ENCODE results near the gene CHCHD6.

Gene CHCHD6

GRCh38 chr3:126937533-126937932 is 233.5 kb downstream of the CHCHD6 start:
- H3K4me1 ChIP-seq (ENCODE audit: insufficient read depth, low read length), result no peaks in the 10 kb centered on the region
- H3K27ac ChIP-seq (ENCODE audit: low read length), result no peak overlapping the region
- no peaks in the 10 kb centered on the region for H3K36me3 ChIP-seq (ENCODE audit: insufficient read depth, low read depth, low read length)
- no peaks in the 10 kb centered on the region for H3K9me3 ChIP-seq (ENCODE audit: insufficient read depth, low read depth, low read length)
- H3K9ac ChIP-seq (ENCODE audit: low read depth, low read length), result no peak overlapping the region
- H3K27me3 ChIP-seq (ENCODE audit: insufficient read depth, low read length), result no peaks in the 10 kb centered on the region
- H3K4me3 ChIP-seq (ENCODE audit: low read length), result no peak overlapping the region

DNA sequence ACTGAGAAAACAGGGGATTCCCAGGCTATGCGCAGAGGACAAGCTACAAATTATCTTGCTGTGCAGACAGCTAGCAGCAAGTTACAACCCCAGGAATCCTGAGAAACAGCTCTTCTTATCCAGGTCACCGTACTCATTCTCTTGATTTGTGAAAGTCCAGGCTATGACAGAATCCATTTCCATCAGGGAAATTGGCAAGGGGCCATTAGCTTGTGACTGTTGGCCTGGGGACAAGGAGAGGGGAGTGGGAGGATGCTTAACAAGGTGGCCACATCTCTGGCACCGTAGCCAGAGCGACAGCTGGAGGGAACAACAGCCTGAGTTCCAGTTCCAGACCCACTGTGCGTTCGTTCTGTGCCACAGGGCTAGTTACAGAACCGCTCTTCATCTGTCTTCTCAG is 233.9 kb downstream of the CHCHD6 start:
- Histone ChIP-seq H3K9ac (ENCODE audit: low read depth, low read length) (no peak overlapping the region), H3K4me3 (ENCODE audit: low read length) (no peak overlapping the region), H3K27ac (ENCODE audit: low read length) (no peak overlapping the region), H3K36me3 (ENCODE audit: insufficient read depth, low read depth, low read length) (no peaks in the 10 kb centered on the region), H3K27me3 (ENCODE audit: insufficient read depth, low read length) (no peaks in the 10 kb centered on the region), H3K4me1 (ENCODE audit: insufficient read depth, low read length) (no peaks in the 10 kb centered on the region), H3K9me3 (ENCODE audit: insufficient read depth, low read depth, low read length) (no peaks in the 10 kb centered on the region)

DNA sequence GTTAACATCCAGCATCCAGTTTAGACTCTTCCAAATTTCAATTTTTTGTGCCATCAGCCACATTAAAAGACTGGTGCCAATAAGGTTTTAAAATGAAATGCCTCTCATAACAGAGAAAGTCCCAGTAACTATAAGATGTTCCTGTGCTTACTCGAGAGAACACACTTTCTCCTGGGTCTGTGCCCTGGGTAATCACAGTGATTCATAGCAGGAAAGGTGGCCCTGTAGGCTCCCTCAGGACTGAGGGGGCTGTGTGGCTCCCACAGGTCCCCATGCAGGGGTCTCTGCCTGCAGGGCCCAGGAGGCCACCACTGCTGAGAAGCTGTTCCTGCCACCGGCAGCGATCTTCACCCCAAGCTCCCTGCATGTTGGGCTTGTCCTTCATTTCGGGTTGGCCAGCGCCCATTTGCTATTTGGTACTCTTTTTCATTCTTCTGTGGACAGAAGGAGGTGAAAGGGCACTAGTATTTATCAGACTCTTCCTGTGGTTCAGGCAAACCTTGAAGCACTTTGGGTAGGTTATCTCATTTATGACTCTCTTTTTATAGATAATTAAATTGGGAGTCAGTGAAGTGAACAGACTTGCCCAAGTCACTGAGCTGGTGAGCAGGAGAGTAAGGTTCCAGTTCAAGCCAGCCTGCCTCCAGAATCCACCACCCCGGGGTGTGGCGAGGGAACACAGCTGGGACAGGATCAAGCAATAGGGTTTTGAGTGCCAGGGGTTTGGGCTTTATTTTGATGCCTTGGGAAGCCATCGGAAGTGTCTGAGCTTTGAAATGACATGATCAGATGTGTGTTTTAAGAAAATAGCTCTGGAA is 234.7 kb downstream of the CHCHD6 start:
- no peak overlapping the region for H3K9ac ChIP-seq (ENCODE audit: low read depth, low read length)
- H3K36me3 ChIP-seq (ENCODE audit: insufficient read depth, low read depth, low read length), result no peaks in the 10 kb centered on the region
- no peaks in the 10 kb centered on the region for H3K9me3 ChIP-seq (ENCODE audit: insufficient read depth, low read depth, low read length)
- no peak overlapping the region for H3K27ac ChIP-seq (ENCODE audit: low read length)
- no peaks in the 10 kb centered on the region for H3K4me1 ChIP-seq (ENCODE audit: insufficient read depth, low read length)
- no peaks in the 10 kb centered on the region for H3K27me3 ChIP-seq (ENCODE audit: insufficient read depth, low read length)
- no peak overlapping the region for H3K4me3 ChIP-seq (ENCODE audit: low read length)

GRCh38 chr3:126939338-126939718 is 235.3 kb downstream of the CHCHD6 start:
- H3K4me1 ChIP-seq (ENCODE audit: insufficient read depth, low read length), result no peaks in the 10 kb centered on the region
- no peak overlapping the region for H3K27ac ChIP-seq (ENCODE audit: low read length)
- no peaks in the 10 kb centered on the region for H3K27me3 ChIP-seq (ENCODE audit: insufficient read depth, low read length)
- no peaks in the 10 kb centered on the region for H3K9me3 ChIP-seq (ENCODE audit: insufficient read depth, low read depth, low read length)
- no peak overlapping the region for H3K9ac ChIP-seq (ENCODE audit: low read depth, low read length)
- no peaks in the 10 kb centered on the region for H3K36me3 ChIP-seq (ENCODE audit: insufficient read depth, low read depth, low read length)
- H3K4me3 ChIP-seq (ENCODE audit: low read length), result no peak overlapping the region

DNA sequence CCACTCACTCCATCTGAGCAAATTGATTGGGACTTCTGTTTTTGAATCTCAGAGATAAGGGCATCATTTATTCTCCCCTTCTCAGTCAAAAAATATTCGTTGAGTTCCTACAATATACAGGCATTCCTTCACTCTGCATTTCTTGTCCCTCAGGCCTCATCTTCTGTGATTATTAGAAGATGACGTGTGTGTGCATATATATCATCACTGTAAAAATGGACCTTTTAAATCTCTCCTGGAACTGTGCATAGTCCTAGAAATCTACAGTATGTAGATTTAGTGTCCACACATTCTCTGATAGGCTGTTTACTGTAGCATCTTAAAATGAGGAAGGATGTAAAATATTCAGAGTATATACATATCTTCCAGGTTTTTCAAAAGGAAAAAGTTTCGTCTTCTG is 235.7 kb downstream of the CHCHD6 start:
- Histone ChIP-seq H3K27me3 (ENCODE audit: insufficient read depth, low read length) (no peaks in the 10 kb centered on the region), H3K9me3 (ENCODE audit: insufficient read depth, low read depth, low read length) (no peaks in the 10 kb centered on the region), H3K27ac (ENCODE audit: low read length) (no peak overlapping the region), H3K4me1 (ENCODE audit: insufficient read depth, low read length) (no peaks in the 10 kb centered on the region), H3K9ac (ENCODE audit: low read depth, low read length) (no peak overlapping the region), H3K4me3 (ENCODE audit: low read length) (no peak overlapping the region), H3K36me3 (ENCODE audit: insufficient read depth, low read depth, low read length) (no peaks in the 10 kb centered on the region)

GRCh38 chr3:126941721-126942270 is 237.8 kb downstream of the CHCHD6 start:
- Histone ChIP-seq H3K9ac (ENCODE audit: low read depth, low read length) (no peak overlapping the region), H3K4me3 (ENCODE audit: low read length) (no peak overlapping the region), H3K4me1 (ENCODE audit: insufficient read depth, low read length) (no peaks in the 10 kb centered on the region), H3K27me3 (ENCODE audit: insufficient read depth, low read length) (no peaks in the 10 kb centered on the region), H3K36me3 (ENCODE audit: insufficient read depth, low read depth, low read length) (no peaks in the 10 kb centered on the region), H3K9me3 (ENCODE audit: insufficient read depth, low read depth, low read length) (no peaks in the 10 kb centered on the region), H3K27ac (ENCODE audit: low read length) (no peak overlapping the region)

GRCh38 chr3:126944089-126944965 is 240.3 kb downstream of the CHCHD6 start:
- Histone ChIP-seq H3K27ac (ENCODE audit: low read length) (no peak overlapping the region), H3K4me1 (ENCODE audit: insufficient read depth, low read length) (no peaks in the 10 kb centered on the region), H3K36me3 (ENCODE audit: insufficient read depth, low read depth, low read length) (no peaks in the 10 kb centered on the region), H3K9ac (ENCODE audit: low read depth, low read length) (no peak overlapping the region), H3K27me3 (ENCODE audit: insufficient read depth, low read length) (no peaks in the 10 kb centered on the region), H3K4me3 (ENCODE audit: low read length) (no peak overlapping the region), H3K9me3 (ENCODE audit: insufficient read depth, low read depth, low read length) (no peaks in the 10 kb centered on the region)

DNA sequence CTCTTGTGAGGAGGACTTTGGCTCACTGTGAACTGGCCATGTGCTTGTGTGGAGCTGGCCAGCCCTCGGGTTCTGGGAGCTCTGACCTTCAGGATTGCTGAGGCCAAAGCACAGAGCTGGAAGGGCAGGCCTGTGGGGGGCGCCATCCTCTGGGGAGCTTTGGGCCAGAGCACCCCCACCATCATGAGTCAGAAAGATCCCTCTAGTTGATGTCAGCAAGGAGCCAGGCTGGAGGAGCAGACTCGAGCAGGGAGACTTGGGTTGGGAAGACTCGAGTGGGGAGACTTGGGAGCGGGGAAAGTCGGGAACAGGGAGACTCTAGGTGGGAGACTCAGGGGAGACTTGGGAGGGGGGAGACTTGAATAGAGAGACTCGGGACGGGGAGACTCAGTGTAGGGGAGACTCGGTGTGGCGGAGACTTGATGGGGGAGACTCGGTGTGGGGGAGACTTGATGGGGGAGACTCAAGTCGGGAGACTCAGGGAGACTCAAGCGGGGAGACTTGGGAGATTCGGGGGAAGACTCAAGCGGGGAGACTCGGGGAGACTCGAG is 241.2 kb downstream of the CHCHD6 start:
- Histone ChIP-seq H3K9me3 (ENCODE audit: insufficient read depth, low read depth, low read length) (no peaks in the 10 kb centered on the region), H3K4me1 (ENCODE audit: insufficient read depth, low read length) (no peaks in the 10 kb centered on the region)

GRCh38 chr3:126945891-126946290 is 241.9 kb downstream of the CHCHD6 start:
- Histone ChIP-seq H3K27me3 (ENCODE audit: insufficient read depth, low read length) (no peaks in the 10 kb centered on the region), H3K4me3 (ENCODE audit: low read length) (no peak overlapping the region), H3K36me3 (ENCODE audit: insufficient read depth, low read depth, low read length) (no peaks in the 10 kb centered on the region), H3K9ac (ENCODE audit: low read depth, low read length) (no peak overlapping the region; the same call in 1 of the 2 replicates), H3K27ac (ENCODE audit: low read length) (no peak overlapping the region), H3K9me3 (ENCODE audit: insufficient read depth, low read depth, low read length) (no peaks in the 10 kb centered on the region), H3K4me1 (ENCODE audit: insufficient read depth, low read length) (no peaks in the 10 kb centered on the region)

More for the DNA sequence above, 241.2 kb downstream of the CHCHD6 start:
- Histone ChIP-seq H3K27ac (ENCODE audit: low read length) (no peak overlapping the region), H3K36me3 (ENCODE audit: insufficient read depth, low read depth, low read length) (no peaks in the 10 kb centered on the region), H3K9ac (ENCODE audit: low read depth, low read length) (no peak overlapping the region), H3K27me3 (ENCODE audit: insufficient read depth, low read length) (no peaks in the 10 kb centered on the region), H3K4me3 (ENCODE audit: low read length) (no peak overlapping the region)

DNA sequence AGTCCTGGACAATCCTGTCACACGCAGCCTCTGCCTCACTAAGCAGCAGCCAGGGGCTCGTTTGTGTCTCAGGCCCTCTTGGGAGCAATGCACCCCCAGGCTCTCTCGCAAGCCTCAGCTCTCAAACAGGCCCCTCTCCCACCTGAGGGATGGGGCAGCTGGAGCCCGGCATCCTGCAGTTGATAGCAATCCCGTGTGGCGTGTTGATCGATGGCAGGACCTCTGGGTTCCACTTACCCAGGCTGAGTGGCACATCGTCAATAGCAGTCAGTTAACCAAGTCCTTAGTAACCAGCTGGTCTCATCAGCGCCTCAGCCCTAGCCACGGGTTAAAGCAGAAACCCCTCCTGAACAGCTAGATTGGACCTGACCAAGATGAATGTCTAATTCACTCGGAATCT is 242.4 kb downstream of the CHCHD6 start:
- no peak overlapping the region for H3K4me3 ChIP-seq (ENCODE audit: low read length)
- no peak overlapping the region; the same call in 1 of the 2 replicates for H3K9ac ChIP-seq (ENCODE audit: low read depth, low read length)
- H3K4me1 ChIP-seq (ENCODE audit: insufficient read depth, low read length), result no peaks in the 10 kb centered on the region
- no peaks in the 10 kb centered on the region for H3K27me3 ChIP-seq (ENCODE audit: insufficient read depth, low read length)
- no peaks in the 10 kb centered on the region for H3K36me3 ChIP-seq (ENCODE audit: insufficient read depth, low read depth, low read length)
- H3K9me3 ChIP-seq (ENCODE audit: insufficient read depth, low read depth, low read length), result no peaks in the 10 kb centered on the region
- H3K27ac ChIP-seq (ENCODE audit: low read length), result no peak overlapping the region

DNA sequence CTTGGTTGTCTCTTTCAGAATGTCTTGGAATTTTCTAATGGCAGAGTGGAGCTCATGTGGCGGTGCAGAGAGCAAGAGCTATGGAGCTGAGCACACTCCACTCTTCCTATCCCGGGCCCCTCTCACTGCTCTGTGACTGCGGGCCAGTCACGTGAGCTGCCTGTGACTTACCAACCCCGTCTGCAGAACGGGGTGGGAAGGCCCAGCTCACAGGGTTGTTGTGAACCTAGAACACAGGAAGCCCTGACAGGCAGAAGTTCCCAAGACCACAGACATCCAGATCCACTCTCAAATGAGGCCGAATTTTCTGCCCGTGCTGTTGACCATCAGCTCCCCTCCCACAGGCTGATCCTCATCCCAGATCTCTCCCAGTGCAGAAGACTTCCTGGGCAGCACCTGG is 243.4 kb downstream of the CHCHD6 start:
- Histone ChIP-seq H3K27me3 (ENCODE audit: insufficient read depth, low read length) (no peaks in the 10 kb centered on the region), H3K4me1 (ENCODE audit: insufficient read depth, low read length) (no peaks in the 10 kb centered on the region), H3K27ac (ENCODE audit: low read length) (no peak overlapping the region), H3K9me3 (ENCODE audit: insufficient read depth, low read depth, low read length) (no peaks in the 10 kb centered on the region), H3K36me3 (ENCODE audit: insufficient read depth, low read depth, low read length) (no peaks in the 10 kb centered on the region), H3K9ac (ENCODE audit: low read depth, low read length) (no peak overlapping the region), H3K4me3 (ENCODE audit: low read length) (no peak overlapping the region)
